ENCODE measurements around the gene ZMAT5.

DNA sequence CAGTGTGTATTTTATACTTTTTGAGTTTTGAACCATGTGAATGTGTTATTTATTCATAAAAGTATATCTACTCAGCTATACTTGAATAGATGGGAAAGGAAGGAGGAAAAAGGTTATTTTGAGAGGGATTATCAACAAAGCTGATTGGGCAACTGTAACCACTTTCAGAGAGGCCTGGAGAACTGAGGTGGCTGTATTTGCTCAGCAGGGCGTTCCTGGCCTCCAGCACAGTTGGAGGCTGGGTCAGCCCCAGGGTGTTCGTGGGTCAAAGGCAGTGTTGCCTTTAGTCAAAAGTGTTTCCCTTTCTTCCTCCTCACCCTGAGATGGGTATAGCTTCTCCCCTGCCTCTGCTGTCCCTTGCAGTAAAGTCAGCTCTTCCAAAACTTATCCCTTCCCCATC is 44.6 kb upstream of the ZMAT5 start:
- TF ChIP-seq, protein P1, sequence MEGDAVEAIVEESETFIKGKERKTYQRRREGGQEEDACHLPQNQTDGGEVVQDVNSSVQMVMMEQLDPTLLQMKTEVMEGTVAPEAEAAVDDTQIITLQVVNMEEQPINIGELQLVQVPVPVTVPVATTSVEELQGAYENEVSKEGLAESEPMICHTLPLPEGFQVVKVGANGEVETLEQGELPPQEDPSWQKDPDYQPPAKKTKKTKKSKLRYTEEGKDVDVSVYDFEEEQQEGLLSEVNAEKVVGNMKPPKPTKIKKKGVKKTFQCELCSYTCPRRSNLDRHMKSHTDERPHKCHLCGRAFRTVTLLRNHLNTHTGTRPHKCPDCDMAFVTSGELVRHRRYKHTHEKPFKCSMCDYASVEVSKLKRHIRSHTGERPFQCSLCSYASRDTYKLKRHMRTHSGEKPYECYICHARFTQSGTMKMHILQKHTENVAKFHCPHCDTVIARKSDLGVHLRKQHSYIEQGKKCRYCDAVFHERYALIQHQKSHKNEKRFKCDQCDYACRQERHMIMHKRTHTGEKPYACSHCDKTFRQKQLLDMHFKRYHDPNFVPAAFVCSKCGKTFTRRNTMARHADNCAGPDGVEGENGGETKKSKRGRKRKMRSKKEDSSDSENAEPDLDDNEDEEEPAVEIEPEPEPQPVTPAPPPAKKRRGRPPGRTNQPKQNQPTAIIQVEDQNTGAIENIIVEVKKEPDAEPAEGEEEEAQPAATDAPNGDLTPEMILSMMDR (IDR thresholded peaks at IDR 0.05; ENCODE audit: insufficient read depth, low read depth, low read length) = no peak
- no peak for TF ChIP-seq EZH2 (IDR thresholded peaks at IDR 0.05; ENCODE audit: insufficient read depth, low read length)

All from astrocyte (in vitro differentiated cells and primary cell).